Iris pigment epithelial cell (primary cell): Measurements from ENCODE around the gene KXD1.
"Not testable (repeated sequence)": the region's sequence is repeated elsewhere in the genome, so short reads cannot be mapped to it uniquely, and the experiment has no call there.

ENCODE experiments used
- DNase-seq: peaks from one replicate; pipeline ENCODE4 v3.0.0-alpha.2; 2011; ENCODE audit warnings: low read depth

The KXD1 gene

GRCh38 chr19:18557411-18558201, at the start of gene KXD1:
TSS of gene KXD1 (plus strand) at chr19:18557870. CDS start at chr19:18562057, 4,187 bp downstream.
- peak; percentile 99 for DNase-seq

- no peak for DNase-seq
Measured at GRCh38 chr19:18508585-18508984, 49.1 kb upstream of the KXD1 start.

GRCh38 chr19:18510216-18510615, 47.5 kb upstream of the KXD1 start:
- DNase-seq, result no peak

GRCh38 chr19:18513868-18514267, 43.8 kb upstream of the KXD1 start:
- no peak for DNase-seq

GRCh38 chr19:18514800-18515682, 42.6 kb upstream of the KXD1 start:
- peak; percentile 83 for DNase-seq

GRCh38 chr19:18515959-18516358, 41.7 kb upstream of the KXD1 start:
- no peak for DNase-seq

- DNase-seq, result no peak
Measured at GRCh38 chr19:18517606-18518005, 40.1 kb upstream of the KXD1 start.

GRCh38 chr19:18518639-18519038, 39.0 kb upstream of the KXD1 start:
- no peak for DNase-seq

- peak; percentile 84 for DNase-seq
Measured at GRCh38 chr19:18519962-18520847, 37.5 kb upstream of the KXD1 start.

- no peak for DNase-seq
Measured at GRCh38 chr19:18520848-18521691, 36.6 kb upstream of the KXD1 start.

DNA sequence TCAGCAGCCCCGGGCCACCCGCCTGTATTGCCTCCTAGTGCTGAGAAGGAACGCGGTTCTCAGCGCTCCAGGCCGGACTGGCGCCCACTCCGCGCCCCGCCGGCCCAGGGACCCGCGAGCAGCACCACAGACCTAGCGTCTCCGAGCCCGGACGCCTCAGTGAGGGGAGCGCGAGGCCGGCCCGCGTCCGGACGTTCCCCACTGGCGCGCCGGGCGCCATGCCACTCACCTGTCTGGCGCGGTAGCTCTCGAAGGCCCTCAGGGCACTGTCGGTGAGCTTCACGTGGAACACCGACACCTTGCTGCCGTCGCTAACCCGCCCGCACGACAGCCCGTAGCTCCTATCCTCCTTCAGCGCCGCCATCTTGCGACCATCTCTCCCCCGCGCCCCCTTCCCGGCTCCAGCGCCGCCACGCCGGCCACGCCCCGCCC, 36.0 kb upstream of the KXD1 start, which contains the start of gene ELL:
Gene ELL, minus strand, starts transcription at position 379 of the 432 bp plus-strand sequence. Its CDS starts 15 bp downstream, at position 364.
- no peak for DNase-seq

DNA sequence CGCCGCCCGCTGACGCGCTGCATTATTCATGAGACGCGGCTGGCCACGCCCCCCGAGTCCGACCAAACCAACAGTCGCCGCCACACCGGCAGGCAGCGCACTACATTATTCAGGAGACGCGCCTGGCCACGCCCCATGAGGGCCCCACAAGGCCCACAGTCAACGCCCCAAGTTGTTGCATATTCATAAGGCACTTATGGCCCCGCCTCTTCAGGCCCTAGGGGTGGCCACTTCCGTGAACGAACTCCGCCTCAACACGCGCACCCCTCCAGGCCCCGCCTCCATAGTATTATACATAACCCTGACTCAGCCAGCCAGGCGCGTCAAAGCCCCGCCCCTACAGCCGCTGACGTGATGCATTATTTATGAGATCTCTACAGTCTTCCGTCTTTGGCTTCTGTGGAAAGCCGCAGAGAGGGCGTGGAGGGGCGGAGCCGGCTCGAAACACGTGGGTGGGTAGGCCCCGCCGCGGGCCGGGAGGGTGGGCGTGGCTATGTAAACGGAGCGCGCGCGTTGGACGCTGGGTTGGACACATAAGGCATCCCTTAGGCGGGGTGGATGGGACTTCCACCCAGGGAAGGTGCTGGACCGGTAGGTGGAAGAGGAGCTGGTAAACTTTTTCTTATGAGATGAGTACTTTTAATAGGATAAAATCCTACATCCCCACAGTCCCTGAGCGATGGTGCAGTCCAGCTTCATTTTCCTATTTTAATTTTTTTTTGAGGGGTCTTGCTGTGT, 35.4 kb upstream of the KXD1 start:
- DNase-seq, result peak; percentile 100

- not testable (repeated sequence) for DNase-seq
Measured at GRCh38 chr19:18522862-18523440, 34.7 kb upstream of the KXD1 start.

DNA sequence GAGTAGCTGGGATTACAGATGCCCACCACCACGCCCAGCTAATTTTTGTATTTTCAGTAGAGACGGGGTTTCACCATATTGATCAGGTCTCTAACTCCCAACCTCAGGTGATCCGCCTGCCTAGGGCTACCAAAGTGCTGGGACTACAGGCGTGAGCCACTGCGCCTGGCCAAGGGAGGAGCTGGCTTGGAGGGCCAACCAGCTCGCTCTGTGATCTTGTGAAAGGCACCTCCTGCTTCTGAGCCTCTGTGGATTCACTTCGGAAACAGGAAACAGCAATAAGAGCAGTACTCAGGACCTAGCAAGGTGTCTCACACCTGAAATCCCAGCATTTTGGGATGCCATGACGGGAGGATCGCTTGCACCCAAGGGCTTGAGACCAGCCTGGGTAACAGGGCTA, 33.8 kb upstream of the KXD1 start:
- no peak for DNase-seq

GRCh38 chr19:18526316-18526715, 31.4 kb upstream of the KXD1 start:
- DNase-seq, result no peak

GRCh38 chr19:18529782-18530181, 27.9 kb upstream of the KXD1 start:
- no peak for DNase-seq

GRCh38 chr19:18531485-18531884, 26.2 kb upstream of the KXD1 start:
- no peak for DNase-seq

GRCh38 chr19:18532168-18532890, 25.3 kb upstream of the KXD1 start:
- no peak for DNase-seq

- no peak for DNase-seq
Measured at GRCh38 chr19:18533058-18533457, 24.6 kb upstream of the KXD1 start.
